HepG2 (cell line): ENCODE measurements around the gene TC2N.

Source experiments
- CEBPG ChIP-seq: IDR thresholded peaks from 2 replicates; pipeline ENCODE4 v1.6.1; 2016
- EP300 ChIP-seq, 3 experiments: sonication (generic) in 1 of 3; formaldehyde crosslinking in 1 of 3; IDR thresholded peaks; 2 replicates each; pipeline versions ENCODE4 v1.5.1 to v1.6.1; 2011 to 2020; ENCODE audit warnings: low read depth in 2 of 3, low read length in 2 of 3, borderline replicate concordance in 1 of 3, improper control_type of control experiment in 1 of 3, mild to moderate bottlenecking in 1 of 3, missing genetic modification reagents in 1 of 3, moderate library complexity in 1 of 3
- EZH2 ChIP-seq: conservative IDR thresholded peaks from 2 replicates; pipeline ENCODE4 v1.6.1; 2012; ENCODE audit warnings: mild to moderate bottlenecking, low read depth, low read length, moderate library complexity
- GABPA ChIP-seq, 2 experiments: IDR thresholded peaks; 2 replicates each; pipeline ENCODE4 v1.6.1; 2011 to 2016; ENCODE audit warnings: low read depth in 2 of 2, low read length in 1 of 2, missing biosample characterization in 1 of 2, missing genetic modification characterization in 1 of 2
- HNRNPLL ChIP-seq: fragments of 200-400 bp; formaldehyde crosslinking; IDR thresholded peaks from 2 replicates; pipeline ENCODE4 v1.6.1; 2017; ENCODE audit warnings: mild to moderate bottlenecking, low read depth, low read length; ENCODE audit not compliant: poor library complexity, severe bottlenecking
- MYC ChIP-seq: sonication (generic); formaldehyde crosslinking; IDR thresholded peaks from 2 replicates; pipeline ENCODE4 v1.9.0; 2021; ENCODE audit warnings: missing genetic modification reagents, borderline replicate concordance
- ZNF543 ChIP-seq: sonication (generic); formaldehyde crosslinking; IDR thresholded peaks from 2 replicates; pipeline ENCODE4 v1.4.0; 2020; ENCODE audit warnings: mild to moderate bottlenecking, missing genetic modification reagents
- TF ChIP-seq, protein P1 (sequence below): sonication (generic); formaldehyde crosslinking; IDR thresholded peaks from 2 replicates; pipeline ENCODE4 v1.5.0; 2020; ENCODE audit warnings: mild to moderate bottlenecking, missing genetic modification reagents, moderate library complexity
- TF ChIP-seq, protein P2 (sequence below): fragments of 450-650 bp; IDR thresholded peaks from 2 replicates; pipeline ENCODE4 v1.6.1; 2017; ENCODE audit warnings: mild to moderate bottlenecking

DNA sequence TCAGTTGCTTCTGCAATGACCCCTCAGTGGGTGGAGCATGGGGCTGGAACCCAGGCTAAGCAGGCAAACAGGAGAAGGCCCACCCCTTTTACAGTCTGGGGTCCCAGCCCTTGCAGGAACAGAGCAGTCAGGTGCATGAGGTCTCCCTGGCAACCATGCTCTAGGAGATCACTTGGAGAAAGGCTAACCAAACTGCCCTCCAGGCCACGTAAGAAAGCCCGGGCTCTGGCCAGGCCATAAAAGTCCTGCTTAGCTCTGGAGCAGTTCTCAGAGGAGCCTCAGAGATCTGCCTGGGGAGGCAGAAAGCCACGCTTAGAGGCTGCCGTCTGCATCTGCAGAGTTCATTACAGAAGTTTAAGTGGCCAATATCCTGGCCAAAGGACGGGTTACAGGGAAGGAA, 15.0 kb upstream of the TC2N start:
- TF ChIP-seq EZH2 (no peak), ZNF543 (CRISPR knock-in tag) (no peak), HNRNPLL (no peak), EP300 (IDR thresholded peaks at IDR 0.05; ENCODE audit: low read depth in 2 of 2, low read length in 2 of 2) (no peak), EP300 (CRISPR knock-in tag; IDR thresholded peaks at IDR 0.05; ENCODE audit: borderline replicate concordance) (no peak), CEBPG (CRISPR knock-in tag) (no peak), MYC (CRISPR knock-in tag) (no peak), GABPA (IDR thresholded peaks at IDR 0.05; ENCODE audit: low read depth, low read length) (no peak), GABPA (CRISPR knock-in tag; IDR thresholded peaks at IDR 0.05; ENCODE audit: low read depth) (no peak)
- TF ChIP-seq, protein P1, sequence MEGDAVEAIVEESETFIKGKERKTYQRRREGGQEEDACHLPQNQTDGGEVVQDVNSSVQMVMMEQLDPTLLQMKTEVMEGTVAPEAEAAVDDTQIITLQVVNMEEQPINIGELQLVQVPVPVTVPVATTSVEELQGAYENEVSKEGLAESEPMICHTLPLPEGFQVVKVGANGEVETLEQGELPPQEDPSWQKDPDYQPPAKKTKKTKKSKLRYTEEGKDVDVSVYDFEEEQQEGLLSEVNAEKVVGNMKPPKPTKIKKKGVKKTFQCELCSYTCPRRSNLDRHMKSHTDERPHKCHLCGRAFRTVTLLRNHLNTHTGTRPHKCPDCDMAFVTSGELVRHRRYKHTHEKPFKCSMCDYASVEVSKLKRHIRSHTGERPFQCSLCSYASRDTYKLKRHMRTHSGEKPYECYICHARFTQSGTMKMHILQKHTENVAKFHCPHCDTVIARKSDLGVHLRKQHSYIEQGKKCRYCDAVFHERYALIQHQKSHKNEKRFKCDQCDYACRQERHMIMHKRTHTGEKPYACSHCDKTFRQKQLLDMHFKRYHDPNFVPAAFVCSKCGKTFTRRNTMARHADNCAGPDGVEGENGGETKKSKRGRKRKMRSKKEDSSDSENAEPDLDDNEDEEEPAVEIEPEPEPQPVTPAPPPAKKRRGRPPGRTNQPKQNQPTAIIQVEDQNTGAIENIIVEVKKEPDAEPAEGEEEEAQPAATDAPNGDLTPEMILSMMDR (CRISPR knock-in tag): no peak
- TF ChIP-seq, protein P2, sequence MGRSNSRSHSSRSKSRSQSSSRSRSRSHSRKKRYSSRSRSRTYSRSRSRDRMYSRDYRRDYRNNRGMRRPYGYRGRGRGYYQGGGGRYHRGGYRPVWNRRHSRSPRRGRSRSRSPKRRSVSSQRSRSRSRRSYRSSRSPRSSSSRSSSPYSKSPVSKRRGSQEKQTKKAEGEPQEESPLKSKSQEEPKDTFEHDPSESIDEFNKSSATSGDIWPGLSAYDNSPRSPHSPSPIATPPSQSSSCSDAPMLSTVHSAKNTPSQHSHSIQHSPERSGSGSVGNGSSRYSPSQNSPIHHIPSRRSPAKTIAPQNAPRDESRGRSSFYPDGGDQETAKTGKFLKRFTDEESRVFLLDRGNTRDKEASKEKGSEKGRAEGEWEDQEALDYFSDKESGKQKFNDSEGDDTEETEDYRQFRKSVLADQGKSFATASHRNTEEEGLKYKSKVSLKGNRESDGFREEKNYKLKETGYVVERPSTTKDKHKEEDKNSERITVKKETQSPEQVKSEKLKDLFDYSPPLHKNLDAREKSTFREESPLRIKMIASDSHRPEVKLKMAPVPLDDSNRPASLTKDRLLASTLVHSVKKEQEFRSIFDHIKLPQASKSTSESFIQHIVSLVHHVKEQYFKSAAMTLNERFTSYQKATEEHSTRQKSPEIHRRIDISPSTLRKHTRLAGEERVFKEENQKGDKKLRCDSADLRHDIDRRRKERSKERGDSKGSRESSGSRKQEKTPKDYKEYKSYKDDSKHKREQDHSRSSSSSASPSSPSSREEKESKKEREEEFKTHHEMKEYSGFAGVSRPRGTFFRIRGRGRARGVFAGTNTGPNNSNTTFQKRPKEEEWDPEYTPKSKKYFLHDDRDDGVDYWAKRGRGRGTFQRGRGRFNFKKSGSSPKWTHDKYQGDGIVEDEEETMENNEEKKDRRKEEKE: no peak
